ENCODE measurements around the gene KCNMA1. TPM values are rescaled to one million over a fixed set of nuclear protein-coding genes. Genes with fewer than 3 reads are reported as not detected.

Gene KCNMA1
- total RNA-seq, 1 donor: 77.8 TPM

- Histone ChIP-seq H3K79me2 (ENCODE audit: insufficient read depth, low read length) (no peaks in the 10 kb centered on the region), H3K4me1 (ENCODE audit: insufficient read depth, low read length) (no peaks in the 10 kb centered on the region), H2AFZ (ENCODE audit: low read length) (no peak overlapping the region), H3K9me3 (ENCODE audit: low read depth, low read length) (no peaks in the 10 kb centered on the region), H3K27ac (ENCODE audit: low read depth, low read length) (no peak overlapping the region), H3K4me3 (ENCODE audit: insufficient read depth, low read length) (no peak overlapping the region), H3K27me3 (ENCODE audit: insufficient read depth, low read length) (no peaks in the 10 kb centered on the region), H3K4me2 (ENCODE audit: insufficient read depth, low read length) (no peak overlapping the region), H4K20me1 (ENCODE audit: insufficient read depth, low read length) (no peaks in the 10 kb centered on the region), H3K36me3 (ENCODE audit: insufficient read depth, low read length) (no peaks in the 10 kb centered on the region)
- TF ChIP-seq, protein P1, sequence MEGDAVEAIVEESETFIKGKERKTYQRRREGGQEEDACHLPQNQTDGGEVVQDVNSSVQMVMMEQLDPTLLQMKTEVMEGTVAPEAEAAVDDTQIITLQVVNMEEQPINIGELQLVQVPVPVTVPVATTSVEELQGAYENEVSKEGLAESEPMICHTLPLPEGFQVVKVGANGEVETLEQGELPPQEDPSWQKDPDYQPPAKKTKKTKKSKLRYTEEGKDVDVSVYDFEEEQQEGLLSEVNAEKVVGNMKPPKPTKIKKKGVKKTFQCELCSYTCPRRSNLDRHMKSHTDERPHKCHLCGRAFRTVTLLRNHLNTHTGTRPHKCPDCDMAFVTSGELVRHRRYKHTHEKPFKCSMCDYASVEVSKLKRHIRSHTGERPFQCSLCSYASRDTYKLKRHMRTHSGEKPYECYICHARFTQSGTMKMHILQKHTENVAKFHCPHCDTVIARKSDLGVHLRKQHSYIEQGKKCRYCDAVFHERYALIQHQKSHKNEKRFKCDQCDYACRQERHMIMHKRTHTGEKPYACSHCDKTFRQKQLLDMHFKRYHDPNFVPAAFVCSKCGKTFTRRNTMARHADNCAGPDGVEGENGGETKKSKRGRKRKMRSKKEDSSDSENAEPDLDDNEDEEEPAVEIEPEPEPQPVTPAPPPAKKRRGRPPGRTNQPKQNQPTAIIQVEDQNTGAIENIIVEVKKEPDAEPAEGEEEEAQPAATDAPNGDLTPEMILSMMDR (IDR thresholded peaks at IDR 0.05; ENCODE audit: extremely low read depth, low read depth, low read length): no peak
- DNase-seq (ENCODE audit: insufficient read length, low spot score, missing footprints): no peak
These were observed 518.9 kb downstream of the KCNMA1 start for GRCh38 chr10:77118603-77119282.

GRCh38 chr10:77117501-77117900, 520.1 kb downstream of the KCNMA1 start:
- H2AFZ ChIP-seq (ENCODE audit: low read length): no peak overlapping the region
- no peak for DNase-seq (ENCODE audit: insufficient read length, low spot score, missing footprints)
- TF ChIP-seq, protein P1 (IDR thresholded peaks at IDR 0.05; ENCODE audit: extremely low read depth, low read depth, low read length): no peak
- H4K20me1 ChIP-seq (ENCODE audit: insufficient read depth, low read length): no peaks in the 10 kb centered on the region
- H3K4me3 ChIP-seq (ENCODE audit: insufficient read depth, low read length): no peak overlapping the region
- H3K36me3 ChIP-seq (ENCODE audit: insufficient read depth, low read length): no peaks in the 10 kb centered on the region
- no peak overlapping the region for H3K4me2 ChIP-seq (ENCODE audit: insufficient read depth, low read length)
- no peaks in the 10 kb centered on the region for H3K79me2 ChIP-seq (ENCODE audit: insufficient read depth, low read length)
- H3K27me3 ChIP-seq (ENCODE audit: insufficient read depth, low read length): no peaks in the 10 kb centered on the region
- peaks cover under 1% of the 10 kb centered on the region for H3K4me1 ChIP-seq (ENCODE audit: insufficient read depth, low read length)
- no peak overlapping the region for H3K27ac ChIP-seq (ENCODE audit: low read depth, low read length)
- H3K9me3 ChIP-seq (ENCODE audit: low read depth, low read length): no peaks in the 10 kb centered on the region

DNA sequence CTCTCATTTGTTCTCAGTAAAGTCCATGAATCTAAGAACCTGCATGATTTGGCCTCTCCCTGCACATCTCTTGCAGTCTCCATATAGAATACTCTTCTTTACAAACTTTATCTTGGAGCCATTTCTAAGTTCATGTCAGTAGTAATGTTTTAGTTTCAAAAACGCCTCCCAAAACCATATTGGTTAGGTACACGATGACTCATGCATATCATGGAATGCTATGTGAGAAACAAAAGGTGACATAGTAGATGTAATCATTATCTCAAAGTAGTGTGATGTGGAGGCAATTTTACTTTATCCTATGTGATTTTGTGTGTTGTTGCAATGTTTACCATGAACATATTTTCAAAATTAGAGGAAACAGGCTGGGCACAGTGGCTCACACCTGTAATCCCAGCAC, 520.7 kb downstream of the KCNMA1 start:
- DNase-seq (ENCODE audit: insufficient read length, low spot score, missing footprints): no peak
- no peaks in the 10 kb centered on the region for H3K79me2 ChIP-seq (ENCODE audit: insufficient read depth, low read length)

GRCh38 chr10:77114181-77114821, 523.3 kb downstream of the KCNMA1 start:
- H3K9me3 ChIP-seq (ENCODE audit: low read depth, low read length): no peaks in the 10 kb centered on the region
- no peak for DNase-seq (ENCODE audit: insufficient read length, low spot score, missing footprints)
- no peaks in the 10 kb centered on the region for H3K27me3 ChIP-seq (ENCODE audit: insufficient read depth, low read length)
- H4K20me1 ChIP-seq (ENCODE audit: insufficient read depth, low read length): no peaks in the 10 kb centered on the region
- no peak overlapping the region for H3K4me2 ChIP-seq (ENCODE audit: insufficient read depth, low read length)
- H3K4me1 ChIP-seq (ENCODE audit: insufficient read depth, low read length): peaks cover 11% of the 10 kb centered on the region
- no peak overlapping the region for H3K4me3 ChIP-seq (ENCODE audit: insufficient read depth, low read length)
- no peak overlapping the region for H3K27ac ChIP-seq (ENCODE audit: low read depth, low read length)
- TF ChIP-seq, protein P1 (IDR thresholded peaks at IDR 0.05; ENCODE audit: extremely low read depth, low read depth, low read length): no peak
- H3K36me3 ChIP-seq (ENCODE audit: insufficient read depth, low read length): no peaks in the 10 kb centered on the region
- H3K79me2 ChIP-seq (ENCODE audit: insufficient read depth, low read length): no peaks in the 10 kb centered on the region
- H2AFZ ChIP-seq (ENCODE audit: low read length): no peak overlapping the region

More for the DNA sequence above, 520.7 kb downstream of the KCNMA1 start:
- Histone ChIP-seq H3K4me2 (ENCODE audit: insufficient read depth, low read length) (no peak overlapping the region), H3K27ac (ENCODE audit: low read depth, low read length) (no peak overlapping the region), H3K27me3 (ENCODE audit: insufficient read depth, low read length) (no peaks in the 10 kb centered on the region), H3K4me3 (ENCODE audit: insufficient read depth, low read length) (no peak overlapping the region), H3K9me3 (ENCODE audit: low read depth, low read length) (no peaks in the 10 kb centered on the region), H4K20me1 (ENCODE audit: insufficient read depth, low read length) (no peaks in the 10 kb centered on the region), H3K36me3 (ENCODE audit: insufficient read depth, low read length) (no peaks in the 10 kb centered on the region), H2AFZ (ENCODE audit: low read length) (no peak overlapping the region), H3K4me1 (ENCODE audit: insufficient read depth, low read length) (peaks cover 7% of the 10 kb centered on the region)
- TF ChIP-seq, protein P1 (IDR thresholded peaks at IDR 0.05; ENCODE audit: extremely low read depth, low read depth, low read length): no peak

Data from osteoblast (primary cell).